Activated CD8-positive, alpha-beta T cell treated with anti-CD3 and anti-CD28 coated beads for 36 hours (primary cell): ENCODE measurements around the gene FNDC1. TPM values are rescaled to one million over a fixed set of nuclear protein-coding genes. Genes with fewer than 3 reads are reported as not detected.
A peak's percentile ranks its signal among the peaks of the same experiment; 100 is the strongest.
"Not testable (repeated sequence)": the region's sequence is repeated elsewhere in the genome, so short reads cannot be mapped to it uniquely, and the experiment has no call there.

ENCODE experiments used
- ATAC-seq: fragments of 200-7000 bp; cut with Tn5 transposase; one replicate; pipeline ENCODE4 v1.10.0; 2021; ENCODE audit warnings: mild to moderate bottlenecking, moderate library complexity
- CTCF ChIA-PET: fragments of 350-600 bp; sonication (Branson Sonifier 250); formaldehyde crosslinking; loops from one replicate; lab custom pipeline; 2021; ENCODE audit warnings: antibody characterized with exemption; lab: Charles Lee
- POLR2A ChIA-PET: fragments of 350-600 bp; sonication (Branson Sonifier 250); formaldehyde crosslinking; loops from one replicate; lab custom pipeline; 2021; ENCODE audit warnings: antibody characterized with exemption; lab: Charles Lee
- DNase-seq: peaks from one replicate; pipeline ENCODE4 v3.0.0-alpha.2; 2020
- H3K27ac Mint-ChIP-seq: one replicate; pipeline ENCODE4 v1.8.0; 2021; ENCODE audit warnings: mild to moderate bottlenecking, mixed read lengths
- H3K27me3 Mint-ChIP-seq: one replicate; pipeline ENCODE4 v1.8.0; 2021; ENCODE audit warnings: mixed read lengths
- H3K36me3 Mint-ChIP-seq: one replicate; pipeline ENCODE4 v1.8.0; 2021; ENCODE audit warnings: low read depth, mixed read lengths
- H3K4me1 Mint-ChIP-seq: one replicate; pipeline ENCODE4 v1.8.0; 2021; ENCODE audit warnings: low read depth, mixed read lengths
- H3K4me3 Mint-ChIP-seq: one replicate; pipeline ENCODE4 v1.8.0; 2021; ENCODE audit warnings: mild to moderate bottlenecking, moderate library complexity, mixed read lengths
- H3K9me3 Mint-ChIP-seq: one replicate; pipeline ENCODE4 v1.8.0; 2021; ENCODE audit warnings: mixed read lengths
- intact Hi-C: fragments of 100-400 bp; cut with micrococcal nuclease; formaldehyde crosslinking; loops from one replicate; pipeline ENCODE4 v1.10.0; 2022
- total RNA-seq, 2 experiments: library from RNA; stranded (reverse); gene quantifications; one replicate each; pipeline ENCODE4 v1.2.3, GENCODE V29; 2021
- TF ChIP-seq, protein P1 (sequence below): fragments of 200-600 bp; IDR thresholded peaks from one replicate; pipeline ENCODE4 v1.8.0; 2022; ENCODE audit warnings: antibody characterized with exemption, mild to moderate bottlenecking

FNDC1 gene
- total RNA-seq, result not detected

DNA sequence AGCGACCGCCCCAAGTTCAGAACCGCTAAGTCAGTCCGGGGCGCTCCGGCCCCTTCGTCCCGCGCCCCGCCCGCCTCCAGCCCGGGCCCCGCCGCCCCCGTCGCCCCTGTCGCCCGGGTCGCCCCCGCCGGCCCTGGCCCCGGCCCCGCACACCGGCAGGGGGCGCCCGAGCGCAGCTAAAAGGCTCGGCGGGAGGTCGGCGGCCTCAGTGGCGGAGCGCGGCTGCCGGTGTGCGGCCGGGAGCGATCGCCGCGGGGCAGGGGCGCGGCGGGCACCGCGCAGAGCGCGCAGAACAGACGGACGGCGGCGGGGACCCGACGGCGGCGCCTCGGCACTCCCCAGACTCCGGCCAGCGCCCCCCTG is at the start of gene FNDC1:
TSS of gene FNDC1 (plus strand) at position 208 of the 363 bp plus-strand sequence. CDS start 197 bp downstream, outside the sequence.
- ChIA-PET CTCF (interaction anchor here (0.9 to 2.8 kb wide), 3 partner anchors 14 to 485 kb away, joined by 3 to 17 read pairs (median 6); no protein-coding TSS in a partner anchor), POLR2A (interaction anchor here (0.7 kb wide), 1 partner anchor 184 kb away, joined by 3 read pairs; no protein-coding TSS in a partner anchor)
- Mint-ChIP-seq H3K27ac (no peak within 1 kb of the TSS), H3K36me3 (no peaks in the 10 kb centered on the region), H3K27me3 (peaks cover 74% of the 10 kb centered on the region), H3K4me1 (peaks cover 8% of the 10 kb centered on the region), H3K4me3 (peak within 1 kb of the TSS; percentile 51), H3K9me3 (no peaks in the 10 kb centered on the region)
- intact Hi-C loops, result no loop called here
- TF ChIP-seq, protein P1, sequence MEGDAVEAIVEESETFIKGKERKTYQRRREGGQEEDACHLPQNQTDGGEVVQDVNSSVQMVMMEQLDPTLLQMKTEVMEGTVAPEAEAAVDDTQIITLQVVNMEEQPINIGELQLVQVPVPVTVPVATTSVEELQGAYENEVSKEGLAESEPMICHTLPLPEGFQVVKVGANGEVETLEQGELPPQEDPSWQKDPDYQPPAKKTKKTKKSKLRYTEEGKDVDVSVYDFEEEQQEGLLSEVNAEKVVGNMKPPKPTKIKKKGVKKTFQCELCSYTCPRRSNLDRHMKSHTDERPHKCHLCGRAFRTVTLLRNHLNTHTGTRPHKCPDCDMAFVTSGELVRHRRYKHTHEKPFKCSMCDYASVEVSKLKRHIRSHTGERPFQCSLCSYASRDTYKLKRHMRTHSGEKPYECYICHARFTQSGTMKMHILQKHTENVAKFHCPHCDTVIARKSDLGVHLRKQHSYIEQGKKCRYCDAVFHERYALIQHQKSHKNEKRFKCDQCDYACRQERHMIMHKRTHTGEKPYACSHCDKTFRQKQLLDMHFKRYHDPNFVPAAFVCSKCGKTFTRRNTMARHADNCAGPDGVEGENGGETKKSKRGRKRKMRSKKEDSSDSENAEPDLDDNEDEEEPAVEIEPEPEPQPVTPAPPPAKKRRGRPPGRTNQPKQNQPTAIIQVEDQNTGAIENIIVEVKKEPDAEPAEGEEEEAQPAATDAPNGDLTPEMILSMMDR, result peak; percentile 13
- peak; percentile 85 for ATAC-seq
- DNase-seq, result peak; percentile 67

DNA sequence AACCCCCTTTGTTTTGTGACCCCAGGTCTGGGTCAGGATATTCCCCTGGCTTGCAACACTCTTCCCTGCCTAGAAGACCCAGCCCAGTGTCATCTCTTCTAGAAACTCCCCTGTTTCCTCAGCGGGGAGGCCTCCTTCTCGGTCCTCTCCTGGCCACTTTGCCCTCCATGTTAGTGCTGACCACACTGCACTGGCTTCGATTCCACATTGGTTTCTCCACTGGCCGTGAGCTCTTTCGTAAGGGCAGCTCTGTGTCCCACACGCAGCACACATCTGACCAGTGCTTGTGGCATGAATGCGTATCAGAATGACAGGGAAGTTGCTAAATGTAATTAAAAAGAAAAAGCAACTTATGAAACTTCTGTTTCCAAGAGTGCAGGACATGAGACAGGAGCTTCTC is 49.4 kb upstream of the FNDC1 start:
- H3K4me1 Mint-ChIP-seq, result no peaks in the 10 kb centered on the region
- H3K27me3 Mint-ChIP-seq, result no peaks in the 10 kb centered on the region
- ChIA-PET POLR2A (no interaction called here), CTCF (interaction anchor here (0.9 to 6.2 kb wide), 3 partner anchors 10 to 14 kb away, joined by 5 to 70 read pairs (median 10); no protein-coding TSS in a partner anchor)
- intact Hi-C loops, result no loop called here
- no peak for DNase-seq
- TF ChIP-seq, protein P1, result no peak
- H3K4me3 Mint-ChIP-seq, result no peak overlapping the region
- H3K36me3 Mint-ChIP-seq, result no peaks in the 10 kb centered on the region
- H3K9me3 Mint-ChIP-seq, result no peaks in the 10 kb centered on the region
- ATAC-seq, result no peak
- H3K27ac Mint-ChIP-seq, result no peak overlapping the region

DNA sequence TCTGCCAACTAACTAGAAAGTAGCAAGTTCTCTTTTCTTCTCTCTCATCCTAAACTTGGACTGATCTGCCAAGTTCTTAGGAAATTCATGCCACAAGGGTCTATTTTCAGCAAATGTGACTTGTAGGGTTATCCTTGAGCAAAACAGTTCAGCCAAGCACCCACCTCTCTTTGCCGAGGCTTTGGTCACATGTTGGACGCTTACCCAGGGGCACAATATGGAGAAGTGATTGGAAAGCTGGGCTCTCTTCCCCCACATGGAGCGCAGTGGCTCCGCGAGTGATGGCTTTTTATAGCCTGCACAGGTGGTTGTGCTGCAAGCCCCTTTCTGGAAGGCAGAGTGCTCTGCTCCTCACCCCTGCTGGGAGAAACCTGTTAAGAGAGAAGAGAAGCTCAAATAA is 47.7 kb upstream of the FNDC1 start:
- H3K36me3 Mint-ChIP-seq, result no peaks in the 10 kb centered on the region
- ATAC-seq, result no peak
- no peak for DNase-seq
- H3K27ac Mint-ChIP-seq, result no peak overlapping the region
- intact Hi-C loops, result no loop called here
- H3K4me1 Mint-ChIP-seq, result no peaks in the 10 kb centered on the region
- ChIA-PET POLR2A (interaction anchor here (0.6 kb wide), 1 partner anchor 141 kb away, joined by 5 read pairs; no protein-coding TSS in a partner anchor), CTCF (interaction anchor here (1.1 to 6.2 kb wide), 3 partner anchors 12 to 14 kb away, joined by 3 to 70 read pairs (median 5); no protein-coding TSS in a partner anchor)
- no peak overlapping the region for H3K4me3 Mint-ChIP-seq
- TF ChIP-seq, protein P1, result no peak
- H3K9me3 Mint-ChIP-seq, result no peaks in the 10 kb centered on the region
- H3K27me3 Mint-ChIP-seq, result no peaks in the 10 kb centered on the region

DNA sequence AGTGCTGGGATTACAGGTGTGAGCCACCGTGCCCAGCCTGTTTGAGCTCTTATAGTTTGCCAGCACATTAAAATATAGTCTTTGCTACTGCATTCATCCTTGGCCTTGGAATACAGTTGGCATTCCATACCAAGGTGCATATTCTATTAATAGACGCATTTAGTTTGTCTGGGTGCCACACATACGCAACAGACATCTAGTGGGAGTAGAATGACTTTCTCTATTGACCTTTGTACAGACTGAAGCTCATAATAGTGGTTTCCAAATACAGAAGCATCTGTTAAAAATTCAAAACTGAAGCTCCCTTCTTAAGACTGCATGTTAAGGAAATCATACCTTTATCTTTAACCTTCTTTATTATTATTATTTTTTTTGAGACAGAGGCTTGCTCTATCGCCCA is 46.7 kb upstream of the FNDC1 start:
- intact Hi-C loops, result no loop called here
- Mint-ChIP-seq H3K4me3 (no peak overlapping the region), H3K36me3 (no peaks in the 10 kb centered on the region), H3K4me1 (no peaks in the 10 kb centered on the region), H3K27me3 (no peaks in the 10 kb centered on the region), H3K27ac (no peak overlapping the region), H3K9me3 (no peaks in the 10 kb centered on the region)
- ChIA-PET POLR2A (interaction anchor here (0.7 kb wide), 1 partner anchor 25 kb away, joined by 3 read pairs; no protein-coding TSS in a partner anchor), CTCF (interaction anchor here (0.8 to 6.2 kb wide), 5 partner anchors 10 to 114 kb away, joined by 3 to 70 read pairs (median 7); no protein-coding TSS in a partner anchor)
- TF ChIP-seq, protein P1, result no peak
- no peak for DNase-seq
- ATAC-seq, result no peak

DNA sequence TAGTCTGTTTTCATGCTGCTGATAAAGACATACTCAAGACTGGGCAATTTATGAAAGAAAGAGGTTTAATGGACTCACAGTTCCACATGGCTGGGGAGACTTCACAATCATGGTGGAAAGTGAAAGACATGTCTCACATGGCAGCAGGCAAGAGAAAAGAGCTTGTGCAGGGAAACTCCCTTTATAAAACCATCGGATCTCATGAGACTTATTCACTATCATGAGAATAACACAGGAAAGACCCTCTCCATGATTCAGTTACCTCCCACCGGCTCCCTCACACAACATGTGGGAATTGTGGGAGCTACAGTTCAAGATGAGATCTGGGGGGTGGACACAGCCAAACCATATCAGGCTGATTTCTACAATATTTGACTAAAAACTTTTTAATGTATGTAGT is 45.4 kb upstream of the FNDC1 start:
- CTCF ChIA-PET, result interaction anchor here (1.3 to 6.2 kb wide), 4 partner anchors 10 to 115 kb away, joined by 3 to 70 read pairs (median 9); no protein-coding TSS in a partner anchor
- ATAC-seq, result not testable (repeated sequence)

More for the DNA sequence above, 45.4 kb upstream of the FNDC1 start:
- H3K4me3 Mint-ChIP-seq, H3K4me1 Mint-ChIP-seq, intact Hi-C loops, H3K27me3 Mint-ChIP-seq, H3K36me3 Mint-ChIP-seq, H3K9me3 Mint-ChIP-seq, H3K27ac Mint-ChIP-seq, DNase-seq: not testable (repeated sequence)
- POLR2A ChIA-PET, result interaction anchor here (1.5 kb wide), 1 partner anchor 10 kb away, joined by 3 read pairs; no protein-coding TSS in a partner anchor
